Activated CD4-positive, CD25-positive, alpha-beta regulatory T cell treated with anti-CD3 and anti-CD28 coated beads, Interleukin-2, amount 50 U/mL, for 16 hours (primary cell): ENCODE results near the gene DDX24.

Experiments
- DNase-seq: peaks from one replicate; pipeline ENCODE4 v3.0.0-alpha.2; 2020; ENCODE audit warnings: low read depth, low spot score

Gene DDX24

DNA sequence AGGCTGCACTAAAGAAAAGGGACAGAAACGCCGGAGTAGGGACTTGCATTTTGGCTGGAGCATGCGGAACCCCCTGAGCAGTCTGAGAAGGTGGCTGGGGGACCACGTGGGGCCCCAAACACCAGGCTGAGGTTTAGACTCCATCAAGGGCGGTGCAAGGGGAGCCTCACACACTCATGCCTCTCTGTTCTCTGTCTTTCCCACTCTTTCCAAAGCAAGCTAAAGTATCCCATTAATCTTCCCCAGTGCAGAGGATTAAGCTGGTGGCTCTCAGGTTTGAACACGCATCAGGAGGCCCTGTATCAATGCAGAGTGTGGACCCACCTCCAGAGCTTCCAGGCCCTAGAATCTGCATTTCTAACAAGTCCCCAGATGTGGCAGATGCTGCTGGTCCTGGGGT is 70.4 kb downstream of the DDX24 start:
- DNase-seq: no peak

DNA sequence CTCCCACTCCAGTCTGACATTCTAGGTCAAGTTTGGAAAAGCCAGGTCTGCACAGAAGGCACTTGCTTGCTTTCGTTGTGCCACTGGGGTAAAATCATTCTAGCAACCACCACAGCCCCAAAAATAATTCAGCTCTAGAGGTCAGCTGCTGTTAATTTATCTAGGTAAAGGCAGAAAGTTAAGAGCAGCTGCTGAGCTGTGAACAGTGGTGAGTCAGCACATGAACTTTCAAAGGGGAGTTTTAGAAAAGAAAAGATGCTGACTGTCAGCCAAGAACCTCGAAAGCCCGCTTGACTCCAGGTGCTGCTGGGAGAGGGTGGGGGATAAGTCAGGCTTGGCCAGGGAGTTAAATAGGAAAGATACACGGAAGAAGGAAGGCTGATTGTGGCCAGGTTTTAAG is 71.2 kb downstream of the DDX24 start:
- DNase-seq: no peak

DNA sequence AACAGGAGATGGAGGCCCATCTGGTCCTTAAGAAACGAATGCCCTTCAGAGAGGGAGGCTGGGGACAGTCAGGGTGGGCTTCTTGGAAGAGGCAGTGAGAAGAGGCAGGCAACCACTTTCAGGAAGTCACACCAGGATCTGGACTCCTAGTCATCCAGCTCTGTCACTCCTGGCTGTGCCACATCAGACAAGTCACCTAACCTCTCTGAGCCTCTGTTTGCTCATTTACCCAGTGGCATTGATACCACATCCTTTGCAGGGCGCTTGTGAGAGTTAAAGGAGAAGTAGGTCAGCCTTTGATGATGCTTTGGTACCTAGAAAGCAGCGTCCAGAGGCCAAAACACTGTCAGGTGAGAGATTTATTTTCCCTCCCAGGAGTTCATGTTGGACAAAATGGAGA is 72.8 kb downstream of the DDX24 start:
- DNase-seq: no peak

DNA sequence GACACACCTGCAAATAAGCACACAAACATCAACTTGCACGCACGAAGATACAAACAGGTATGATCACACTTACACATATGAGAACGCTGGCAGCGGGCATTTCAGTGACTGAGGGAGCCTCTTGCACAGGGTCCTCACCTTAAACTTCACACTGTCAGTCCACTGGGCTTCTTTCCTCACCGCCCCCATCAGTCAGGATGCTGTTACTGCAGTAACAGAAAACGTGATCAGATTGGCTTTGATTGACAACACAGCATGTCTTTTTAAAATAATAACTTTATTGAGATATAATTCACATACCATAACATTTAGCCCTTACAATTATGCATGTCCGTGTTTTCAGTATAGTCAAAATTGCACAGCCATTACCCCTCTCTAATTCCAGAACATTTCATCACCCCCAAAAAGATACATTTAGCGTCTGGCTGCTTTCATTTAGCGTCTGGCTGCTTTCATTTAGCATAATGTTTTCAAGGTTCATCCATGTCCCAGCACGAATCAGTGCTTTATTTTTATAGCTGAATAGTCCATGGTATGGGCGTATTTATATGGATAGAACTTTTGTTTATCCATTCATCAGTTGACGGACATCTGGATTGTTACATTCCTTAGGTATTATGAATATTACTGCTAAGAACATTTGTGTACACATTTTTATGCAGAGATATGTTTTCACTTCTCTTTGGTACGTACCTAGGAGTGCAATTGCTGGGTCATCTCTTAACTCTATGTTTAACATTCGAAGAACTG is 75.5 kb downstream of the DDX24 start:
- no peak for DNase-seq

DNA sequence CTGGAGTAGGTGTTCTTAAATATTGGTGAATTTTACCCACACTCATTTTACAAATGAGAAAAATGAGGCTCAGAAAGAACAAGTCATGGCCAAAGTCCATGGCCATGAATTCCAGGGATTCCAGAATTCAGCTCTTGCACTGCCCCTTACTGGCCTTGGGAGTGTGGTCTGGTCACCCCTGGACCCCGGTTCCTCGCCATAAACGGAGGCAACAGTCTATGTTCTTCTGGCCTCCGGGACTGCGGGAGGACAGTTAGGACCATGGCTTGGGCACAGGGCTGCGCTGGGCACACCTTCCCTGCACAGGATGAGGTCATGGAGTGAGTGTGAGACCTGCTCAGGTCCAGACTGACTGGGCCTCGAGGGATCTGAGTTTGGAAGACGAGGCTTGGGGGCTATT is 77.0 kb downstream of the DDX24 start:
- DNase-seq: no peak

DNA sequence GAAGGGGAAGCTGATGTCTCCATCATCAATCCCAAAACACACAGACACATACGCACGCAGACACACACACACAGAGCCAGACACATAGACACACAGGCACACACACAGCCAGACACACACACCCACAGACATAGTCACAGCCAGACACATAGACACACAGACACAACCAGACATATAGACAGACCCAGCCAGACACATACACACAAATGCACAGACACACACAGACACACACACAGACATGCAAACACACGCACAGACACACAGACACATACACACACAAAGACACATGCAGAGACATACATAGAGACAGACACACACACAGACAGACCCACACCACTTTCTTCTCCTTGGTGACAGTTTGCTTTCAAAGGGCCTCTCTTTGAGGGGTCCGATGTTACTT is 77.6 kb downstream of the DDX24 start:
- no peak for DNase-seq

DNA sequence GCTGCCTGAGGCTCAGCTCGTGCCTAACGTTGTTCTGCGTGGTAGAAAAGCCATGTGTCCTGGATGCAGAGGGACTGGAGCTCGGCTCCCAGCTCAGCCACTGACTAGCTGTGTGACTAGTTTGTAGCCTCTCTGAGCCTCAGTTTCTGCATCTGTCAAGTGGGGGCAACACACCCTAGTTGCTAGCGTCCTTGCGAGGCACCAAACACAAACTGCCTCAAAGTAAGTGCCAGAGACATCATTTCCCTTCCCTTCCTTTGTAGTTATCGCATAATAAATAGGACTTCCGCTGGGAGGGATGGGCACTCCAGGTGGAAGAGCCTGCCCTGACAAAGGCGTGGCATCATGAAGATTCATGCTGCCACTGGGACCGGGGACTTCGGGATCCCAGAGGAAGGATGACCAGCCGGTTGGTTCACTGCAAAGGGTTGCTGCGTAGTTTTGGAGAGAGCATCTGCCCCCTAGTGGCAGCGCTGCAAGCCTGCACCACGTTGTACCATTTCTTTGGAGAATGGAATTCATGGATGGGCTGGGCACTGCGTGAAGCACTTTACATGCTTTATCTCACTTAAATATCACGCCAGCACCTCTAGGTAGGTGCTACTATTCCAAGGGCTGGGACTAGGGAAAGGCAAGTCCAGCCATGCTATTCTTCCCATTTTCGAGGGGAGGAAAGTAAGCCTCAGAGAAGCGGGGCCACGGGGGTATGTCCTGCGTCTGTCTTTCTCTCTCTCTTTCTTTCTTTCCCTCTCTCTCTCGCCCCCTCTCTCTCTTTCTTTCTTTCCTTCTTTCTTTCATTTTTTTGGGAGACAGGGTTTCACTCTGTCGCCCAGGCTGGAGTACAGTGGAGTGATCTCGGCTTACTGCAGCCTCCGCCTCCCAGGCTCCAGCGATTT is 79.3 kb downstream of the DDX24 start:
- DNase-seq: peak; percentile 42

DNA sequence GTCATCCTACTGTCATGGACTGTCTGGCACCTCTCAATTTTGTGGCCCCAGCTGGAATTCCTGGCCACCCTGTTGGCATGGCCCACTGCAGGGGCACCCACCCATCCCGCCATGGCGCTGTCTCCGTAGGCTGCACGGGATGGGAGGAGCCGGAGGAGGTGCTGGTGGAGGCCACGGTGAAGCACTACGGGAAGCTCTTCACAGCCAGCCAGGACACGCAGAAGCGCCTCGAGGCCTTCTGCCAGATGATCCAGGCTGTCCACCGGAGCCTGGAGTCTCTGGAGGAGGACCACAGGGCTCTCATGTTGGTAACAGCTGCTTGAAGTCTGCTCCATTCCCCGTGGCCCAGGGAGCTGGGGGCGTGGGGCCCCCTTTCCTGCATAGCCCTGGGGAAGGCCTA is 80.0 kb downstream of the DDX24 start:
- no peak for DNase-seq

DNA sequence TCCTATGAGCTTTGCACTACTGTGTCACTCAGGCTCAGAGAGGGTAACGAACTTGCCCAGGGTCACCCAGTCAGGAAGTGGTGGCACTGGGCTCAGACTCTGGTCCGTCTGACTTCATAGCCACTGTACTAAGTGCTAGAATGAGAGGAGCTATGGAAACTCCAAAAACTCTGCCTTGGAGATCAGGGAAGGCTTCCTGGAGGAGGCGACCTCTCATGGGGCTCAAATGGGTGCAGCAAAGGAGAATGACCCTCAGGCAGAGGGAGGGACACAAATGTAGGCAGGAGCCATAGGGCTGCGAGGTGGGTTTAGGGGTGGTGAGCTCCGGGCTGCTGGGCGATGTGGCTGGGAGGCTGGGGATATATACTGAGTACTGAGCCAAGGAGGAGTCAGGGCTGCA is 80.7 kb downstream of the DDX24 start:
- DNase-seq: no peak

DNA sequence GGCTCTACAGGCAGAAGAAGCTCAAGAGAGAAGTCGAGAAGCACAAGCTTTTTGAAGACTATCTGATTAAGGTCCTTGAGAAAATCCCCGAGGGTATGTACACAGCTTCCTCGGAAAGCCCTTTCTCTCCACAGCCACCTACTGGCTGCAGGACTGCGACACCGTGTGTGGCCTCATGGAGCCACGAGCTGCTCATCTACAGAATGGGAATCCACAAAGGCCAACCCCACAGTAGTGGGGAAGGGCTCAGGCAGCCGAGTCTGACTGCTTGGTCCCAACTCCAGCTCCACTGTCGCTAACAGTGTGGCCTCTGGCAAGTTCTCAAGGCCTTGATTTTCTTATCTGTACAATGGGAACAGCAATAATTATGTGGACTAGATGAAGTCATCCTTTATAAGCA is 81.4 kb downstream of the DDX24 start:
- DNase-seq: no peak

DNA sequence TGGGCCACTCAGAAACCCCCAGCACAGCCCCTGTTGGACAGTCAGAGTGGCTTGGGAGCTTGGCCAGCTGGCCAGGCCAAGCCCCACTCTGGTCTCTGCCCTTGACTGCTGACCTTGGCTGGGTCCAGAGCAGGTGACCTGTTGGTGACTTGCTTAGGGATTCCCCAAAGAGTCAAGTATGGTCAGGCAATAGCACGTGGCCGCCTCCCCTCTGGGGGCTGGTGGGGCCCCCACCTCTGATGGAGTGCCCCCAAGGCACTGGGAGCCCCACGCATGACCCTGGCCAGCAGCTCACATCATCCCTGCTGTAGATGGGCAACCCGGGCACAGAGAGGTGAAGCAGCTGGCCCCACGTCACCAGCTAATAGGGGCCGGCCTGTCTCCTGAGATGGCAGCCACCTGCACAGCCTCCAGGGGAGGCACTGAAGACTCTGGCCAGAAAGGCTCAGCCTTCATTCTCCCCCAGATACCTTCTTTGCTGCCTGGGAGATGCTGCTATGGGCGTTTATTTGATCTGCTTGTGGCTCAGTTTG is 82.1 kb downstream of the DDX24 start:
- no peak for DNase-seq
